Measurements from ENCODE around the gene ADCY5.
A peak's percentile ranks its signal among the peaks of the same experiment; 100 is the strongest.
"Not testable (repeated sequence)": the region's sequence is repeated elsewhere in the genome, so short reads cannot be mapped to it uniquely, and the experiment has no call there.

Gene ADCY5

GRCh38 chr3:123448536-123449101, at the start of gene ADCY5:
Gene ADCY5, minus strand, starts transcription at chr3:123449090. Its CDS starts 545 bp downstream, at chr3:123448545.
- Histone ChIP-seq H3K27ac (peak within 1 kb of the TSS; percentile 88 to 93), H3K4me3 (peak within 1 kb of the TSS; percentile 78)
- DNase-seq (ENCODE audit: low spot score) = no peak
- TF ChIP-seq CTCF (IDR thresholded peaks at IDR 0.05) = no peak

GRCh38 chr3:123493912-123494311, 45.0 kb upstream of the ADCY5 start:
- no peak for DNase-seq (ENCODE audit: low spot score)
- no peak overlapping the region for H3K4me3 ChIP-seq
- peak overlapping the region in 1 of 2 donors; percentile 1 for H3K27ac ChIP-seq
- no peak for TF ChIP-seq CTCF (IDR thresholded peaks at IDR 0.05)

GRCh38 chr3:123491966-123492587, 43.2 kb upstream of the ADCY5 start:
- no peak for DNase-seq (ENCODE audit: low spot score)
- Histone ChIP-seq H3K4me3 (no peak overlapping the region), H3K27ac (no peak overlapping the region)
- TF ChIP-seq CTCF (IDR thresholded peaks at IDR 0.05) = no peak

- DNase-seq (ENCODE audit: low spot score) = peak; percentile 82
- TF ChIP-seq CTCF (IDR thresholded peaks at IDR 0.05) = peak; percentile 82
- H3K4me3 ChIP-seq = no peak overlapping the region
- H3K27ac ChIP-seq = peak overlapping the region; percentile 50 to 87
These were observed 40.6 kb upstream of the ADCY5 start for GRCh38 chr3:123489400-123490004.

DNA sequence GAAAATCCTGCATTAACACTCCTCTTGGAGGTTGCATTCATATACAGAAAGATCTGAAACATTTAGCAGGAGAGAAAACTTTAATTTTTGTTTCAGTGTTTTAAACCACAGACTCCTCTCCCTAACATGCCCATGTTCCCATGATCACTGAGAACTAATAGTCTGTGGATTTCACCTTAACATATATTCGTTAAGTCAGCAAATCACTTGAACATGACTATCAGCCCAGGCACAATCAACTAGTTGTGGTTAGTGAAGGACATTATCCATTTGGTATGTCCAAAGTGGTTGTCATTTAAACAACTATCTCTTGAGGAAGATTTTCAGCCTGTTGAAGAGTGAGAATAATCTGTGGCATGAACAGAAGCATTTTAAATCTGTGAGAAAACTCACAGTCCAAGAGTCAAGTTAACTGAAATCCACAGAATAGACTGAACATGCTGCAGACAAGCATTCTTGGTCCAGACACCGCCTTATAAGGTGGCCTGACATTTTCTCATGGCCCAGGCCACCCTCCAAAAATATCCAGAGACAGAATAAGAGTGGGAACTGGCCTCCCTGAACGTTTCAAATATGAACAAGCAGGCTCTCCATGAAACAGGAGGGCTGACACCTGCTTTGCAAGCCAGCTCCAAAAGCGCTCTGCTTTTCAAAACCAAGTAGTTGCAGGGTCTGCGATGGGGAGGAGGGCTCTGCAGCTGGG, 39.9 kb upstream of the ADCY5 start:
- DNase-seq (ENCODE audit: low spot score) = no peak
- Histone ChIP-seq H3K4me3 (no peak overlapping the region), H3K27ac (peak overlapping the region; percentile 50 to 87)
- TF ChIP-seq CTCF (IDR thresholded peaks at IDR 0.05) = no peak

- peak overlapping the region in 1 of 2 donors; percentile 87 for H3K27ac ChIP-seq
- DNase-seq (ENCODE audit: low spot score); H3K4me3 ChIP-seq: not testable (repeated sequence)
These were observed 38.2 kb upstream of the ADCY5 start for GRCh38 chr3:123487063-123487462.

DNA sequence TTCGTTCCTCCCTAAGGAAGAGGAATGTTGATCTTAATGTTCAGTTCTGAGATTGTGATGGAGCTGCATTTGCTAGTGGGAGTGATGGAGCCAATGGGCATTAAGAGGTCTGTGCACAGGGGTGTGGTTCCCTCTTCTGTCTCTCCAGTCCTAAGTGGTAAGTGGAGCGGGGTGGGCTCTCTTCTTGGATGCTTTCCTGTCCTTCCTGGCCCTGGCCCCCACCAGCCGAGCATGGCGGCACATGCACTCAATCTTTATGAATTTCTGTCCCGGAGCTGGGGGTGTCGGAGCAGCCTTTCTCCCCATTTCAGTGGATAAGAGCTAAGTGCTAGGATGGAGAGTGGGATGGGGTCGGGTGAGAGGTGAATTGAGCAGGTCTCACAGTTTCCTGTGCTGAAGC, 37.6 kb upstream of the ADCY5 start:
- TF ChIP-seq CTCF (IDR thresholded peaks at IDR 0.05) = no peak
- Histone ChIP-seq H3K4me3 (no peak overlapping the region), H3K27ac (no peak overlapping the region)
- DNase-seq (ENCODE audit: low spot score) = no peak

Measured in coronary artery (tissue), 2 donors.